WTC11 (cell line): Measurements from ENCODE around the gene ALKBH6. TPM values are rescaled to one million over a fixed set of nuclear protein-coding genes. Genes with fewer than 3 reads are reported as not detected.

Experiments used
- ATAC-seq: fragments of 200-7000 bp; cut with Tn5 transposase; 2 replicates; pipeline ENCODE4 v1.10.0; 2021; ENCODE audit warnings: mild to moderate bottlenecking, moderate library complexity
- CTCF ChIA-PET: fragments of 300-600 bp; sonication (Branson Sonifier 250); formaldehyde crosslinking; loops from one replicate; lab custom pipeline; 2021; ENCODE audit warnings: antibody characterized with exemption; lab: Charles Lee
- POLR2A ChIA-PET: fragments of 350-600 bp; sonication (Branson Sonifier 250); formaldehyde crosslinking; loops from one replicate; lab custom pipeline; 2021; ENCODE audit warnings: antibody characterized with exemption; lab: Charles Lee
- DNase-seq: peaks from one replicate; pipeline ENCODE4 v3.0.0; 2021; ENCODE audit warnings: low spot score
- H3K27ac Mint-ChIP-seq: 2 replicates; pipeline ENCODE4 v1.8.0; 2021; ENCODE audit warnings: mixed read lengths
- H3K27me3 Mint-ChIP-seq: 2 replicates; pipeline ENCODE4 v1.8.0; 2021; ENCODE audit warnings: low read depth, mild to moderate bottlenecking, moderate library complexity, mixed read lengths
- H3K36me3 Mint-ChIP-seq: 2 replicates; pipeline ENCODE4 v1.8.0; 2021; ENCODE audit warnings: mixed read lengths
- H3K4me1 Mint-ChIP-seq: 2 replicates; pipeline ENCODE4 v1.8.0; 2022; ENCODE audit warnings: mixed read lengths
- H3K4me3 Mint-ChIP-seq: 2 replicates; pipeline ENCODE4 v1.8.0; 2021; ENCODE audit warnings: mild to moderate bottlenecking, moderate library complexity, mixed read lengths
- H3K9me3 Mint-ChIP-seq: 2 replicates; pipeline ENCODE4 v1.8.0; 2021; ENCODE audit warnings: mixed read lengths
- ARID4B ChIP-seq: sonication (generic); formaldehyde crosslinking; IDR thresholded peaks from 2 replicates; pipeline ENCODE4 v1.8.0; 2023; ENCODE audit warnings: missing genetic modification reagents, mild to moderate bottlenecking, borderline replicate concordance
- ATF1 ChIP-seq: sonication (generic); formaldehyde crosslinking; IDR thresholded peaks from 2 replicates; pipeline ENCODE4 v1.8.1; 2023; ENCODE audit warnings: mild to moderate bottlenecking, moderate library complexity, missing genetic modification reagents
- CDX4 ChIP-seq: fragments of 250-450 bp; sonication (Bioruptor Pico); IDR thresholded peaks from 2 replicates; pipeline ENCODE4 v1.9.0; 2021; ENCODE audit warnings: moderate library complexity, mild to moderate bottlenecking, inconsistent platforms, borderline replicate concordance
- ELF4 ChIP-seq: sonication (generic); formaldehyde crosslinking; IDR thresholded peaks from 2 replicates; pipeline ENCODE4 v1.8.1; 2022; ENCODE audit warnings: low read depth, mild to moderate bottlenecking, moderate library complexity, missing genetic modification reagents
- ERG ChIP-seq: fragments of 250-450 bp; sonication (Bioruptor Pico); IDR thresholded peaks from 2 replicates; pipeline ENCODE4 v1.8.0; 2021; ENCODE audit warnings: mild to moderate bottlenecking
- ESRRA ChIP-seq: sonication (generic); formaldehyde crosslinking; IDR thresholded peaks from 2 replicates; pipeline ENCODE4 v1.8.1; 2022; ENCODE audit warnings: mild to moderate bottlenecking, missing genetic modification reagents, borderline replicate concordance
- JAZF1 ChIP-seq: fragments of 250-450 bp; sonication (Bioruptor Pico); IDR thresholded peaks from 2 replicates; pipeline ENCODE4 v1.9.0; 2021; ENCODE audit warnings: moderate library complexity, mild to moderate bottlenecking, inconsistent platforms
- JUN ChIP-seq: sonication (generic); formaldehyde crosslinking; IDR thresholded peaks from 2 replicates; pipeline ENCODE4 v1.8.0; 2023; ENCODE audit warnings: mild to moderate bottlenecking, missing genetic modification reagents
- MLX ChIP-seq: sonication (generic); formaldehyde crosslinking; IDR thresholded peaks from 2 replicates; pipeline ENCODE4 v1.8.1; 2023; ENCODE audit warnings: mild to moderate bottlenecking, missing genetic modification reagents, moderate library complexity
- PRRX2 ChIP-seq: fragments of 250-450 bp; sonication (Bioruptor Pico); IDR thresholded peaks from 2 replicates; pipeline ENCODE4 v1.8.0; 2021; ENCODE audit warnings: mild to moderate bottlenecking
- SMAD3 ChIP-seq: sonication (generic); formaldehyde crosslinking; IDR thresholded peaks from 2 replicates; pipeline ENCODE4 v1.8.0; 2022; ENCODE audit warnings: missing genetic modification reagents, mild to moderate bottlenecking, borderline replicate concordance
- STAT6 ChIP-seq: sonication (generic); formaldehyde crosslinking; conservative IDR thresholded peaks from 2 replicates; pipeline ENCODE4 v1.8.1; 2023; ENCODE audit warnings: mild to moderate bottlenecking, low read depth, missing genetic modification reagents, moderate library complexity
- TP53 ChIP-seq: sonication (generic); formaldehyde crosslinking; IDR thresholded peaks from 2 replicates; pipeline ENCODE4 v1.8.1; 2023; ENCODE audit warnings: mild to moderate bottlenecking, missing genetic modification reagents
- ZSCAN18 ChIP-seq: fragments of 250-450 bp; sonication (Bioruptor Pico); IDR thresholded peaks from 2 replicates; pipeline ENCODE4 v2.1.2; 2022; ENCODE audit warnings: mild to moderate bottlenecking, moderate library complexity
- total RNA-seq: library from RNA; stranded (reverse); gene quantifications from 3 replicates; pipeline ENCODE4 v1.2.3, GENCODE V29; 2021

ALKBH6 gene
- total RNA-seq, 1 experiment from 2014 or later: 28.1 TPM

GRCh38 chr19:35991731-35992450 lies 22.1 kb downstream of the ALKBH6 start:
- TF ChIP-seq ZSCAN18: no peak
- TF ChIP-seq CDX4 (CRISPR knock-in tag): no peak
- TF ChIP-seq ELF4 (CRISPR knock-in tag): no peak
- no peak for TF ChIP-seq JUN
- TF ChIP-seq JAZF1 (CRISPR knock-in tag): no peak
- no peak for TF ChIP-seq TP53
- TF ChIP-seq ERG (CRISPR knock-in tag): no peak
- no peak for TF ChIP-seq SMAD3 (CRISPR knock-in tag)
- no peak for TF ChIP-seq ESRRA (CRISPR knock-in tag)
- no peak for TF ChIP-seq ARID4B (CRISPR knock-in tag)
- no peak for TF ChIP-seq PRRX2 (CRISPR knock-in tag)
- TF ChIP-seq MLX (CRISPR knock-in tag): no peak
- POLR2A ChIA-PET: interaction anchor here (0.6 to 0.7 kb wide), 2 partner anchors 52 to 850 kb away, joined by 4 read pairs; no protein-coding TSS in a partner anchor

GRCh38 chr19:35990771-35991730 lies 23.0 kb downstream of the ALKBH6 start:
- Mint-ChIP-seq H3K27ac (no peak overlapping the region), H3K4me1 (peaks cover 9% of the 10 kb centered on the region), H3K4me3 (no peak overlapping the region), H3K27me3 (peaks cover 35% of the 10 kb centered on the region), H3K36me3 (no peaks in the 10 kb centered on the region), H3K9me3 (peaks cover 5% of the 10 kb centered on the region; the same call in 1 of the 2 replicates)
- DNase-seq: no peak
- ChIA-PET POLR2A (no interaction called here), CTCF (interaction anchor here (0.7 to 1.2 kb wide), 4 partner anchors 14 to 346 kb away, joined by 3 to 10 read pairs (median 4); no protein-coding TSS in a partner anchor)
- TF ChIP-seq STAT6 (CRISPR knock-in tag) (no peak), ATF1 (no peak)
- no peak for ATAC-seq

More at GRCh38 chr19:35991731-35992450, 22.1 kb downstream of the ALKBH6 start:
- Mint-ChIP-seq H3K4me1 (peaks cover 14% of the 10 kb centered on the region), H3K9me3 (peaks cover 5% of the 10 kb centered on the region; the same call in 1 of the 2 replicates), H3K4me3 (no peak overlapping the region), H3K27ac (no peak overlapping the region), H3K27me3 (peaks cover 26% of the 10 kb centered on the region), H3K36me3 (no peaks in the 10 kb centered on the region)
- CTCF ChIA-PET: interaction anchor here (0.7 to 1.2 kb wide), 5 partner anchors 15 to 347 kb away, joined by 3 to 10 read pairs (median 3); no protein-coding TSS in a partner anchor
- DNase-seq (no peak), ATAC-seq (no peak)
